PC-9 (cell line): Measurements from ENCODE around the gene EHMT1.

Experiments
- CTCF ChIP-seq: fragments of 200-600 bp; sonication (generic); conservative IDR thresholded peaks from 2 replicates; pipeline ENCODE4 v1.6.1; 2017; ENCODE audit warnings: mixed run types, antibody characterized with exemption, mild to moderate bottlenecking, moderate library complexity
- EZH2 ChIP-seq: fragments of 200-600 bp; sonication (generic); IDR thresholded peaks from 2 replicates; pipeline ENCODE4 v1.8.0; 2017; ENCODE audit warnings: antibody characterized with exemption, low read depth

GRCh38 chr9:137837345-137838278, 218.8 kb downstream of the EHMT1 start:
- TF ChIP-seq CTCF (no peak), EZH2 (no peak)
